ENCODE measurements around the gene HOXA9.

GRCh38 chr7:27209933-27210440 is 44.6 kb upstream of the HOXA9 start:
- TF ChIP-seq CTCF (IDR thresholded peaks at IDR 0.05; ENCODE audit: poor library complexity) (no peak), EZH2phosphoT487 (IDR thresholded peaks at IDR 0.05; ENCODE audit: low read depth, severe bottlenecking, unreplicated experiment) (no peak), EZH2 (IDR thresholded peaks at IDR 0.05; ENCODE audit: borderline replicate concordance) (peak; percentile 13)

All from hepatocyte (in vitro differentiated cells).